DLD1 (cell line): ENCODE measurements around the gene AMMECR1.

Source experiments
- in situ Hi-C: cut with HindIII; loops from 2 replicates; pipeline ENCODE4 v1.10.0; 2017; ENCODE audit warnings: low sequenced_read_pairs

Gene AMMECR1

GRCh38 chrX:110311437-110312230, 6.3 kb downstream of the AMMECR1 start:
- in situ Hi-C loops = no loop called here

GRCh38 chrX:110310896-110311295, 7.0 kb downstream of the AMMECR1 start:
- in situ Hi-C loops = no loop called here

GRCh38 chrX:110310000-110310790, 7.7 kb downstream of the AMMECR1 start:
- in situ Hi-C loops = no loop called here

GRCh38 chrX:110308220-110308619, 9.7 kb downstream of the AMMECR1 start:
- in situ Hi-C loops = no loop called here

GRCh38 chrX:110304884-110305283, 13.0 kb downstream of the AMMECR1 start:
- in situ Hi-C loops = no loop called here

- in situ Hi-C loops = no loop called here
Observed at GRCh38 chrX:110304371-110304770, 13.5 kb downstream of the AMMECR1 start.

GRCh38 chrX:110302975-110303374, 14.9 kb downstream of the AMMECR1 start:
- in situ Hi-C loops = no loop called here

- in situ Hi-C loops = no loop called here
Observed at GRCh38 chrX:110301194-110301593, 16.7 kb downstream of the AMMECR1 start.

- in situ Hi-C loops = no loop called here
Observed at GRCh38 chrX:110294087-110294486, 23.8 kb downstream of the AMMECR1 start.

GRCh38 chrX:110293658-110294057, 24.2 kb downstream of the AMMECR1 start:
- in situ Hi-C loops = no loop called here

- in situ Hi-C loops = no loop called here
Observed at GRCh38 chrX:110287605-110288004, 30.3 kb downstream of the AMMECR1 start.

GRCh38 chrX:110286106-110286505, 31.8 kb downstream of the AMMECR1 start:
- in situ Hi-C loops = no loop called here

- in situ Hi-C loops = no loop called here
Observed at GRCh38 chrX:110284159-110284558, 33.7 kb downstream of the AMMECR1 start.

GRCh38 chrX:110282922-110283321, 35.0 kb downstream of the AMMECR1 start:
- in situ Hi-C loops = no loop called here

GRCh38 chrX:110281377-110281776, 36.5 kb downstream of the AMMECR1 start:
- in situ Hi-C loops = no loop called here

GRCh38 chrX:110280954-110281353, 36.9 kb downstream of the AMMECR1 start:
- in situ Hi-C loops = no loop called here

GRCh38 chrX:110277609-110278008, 40.3 kb downstream of the AMMECR1 start:
- in situ Hi-C loops = no loop called here

GRCh38 chrX:110276778-110277177, 41.1 kb downstream of the AMMECR1 start:
- in situ Hi-C loops = no loop called here

GRCh38 chrX:110268886-110269285, 49.0 kb downstream of the AMMECR1 start:
- in situ Hi-C loops = no loop called here

GRCh38 chrX:110268395-110268794, 49.5 kb downstream of the AMMECR1 start:
- in situ Hi-C loops = no loop called here

- in situ Hi-C loops = no loop called here
Observed at GRCh38 chrX:110267874-110268273, 50.0 kb downstream of the AMMECR1 start.

GRCh38 chrX:110265661-110266060, 52.2 kb downstream of the AMMECR1 start:
- in situ Hi-C loops = no loop called here
